A549 (cell line): ENCODE results near the gene CECR2. TPM values are rescaled to one million over a fixed set of nuclear protein-coding genes. Genes with fewer than 3 reads are reported as not detected.
A peak's percentile ranks its signal among the peaks of the same experiment; 100 is the strongest.

Experiments used
- ATAC-seq, 2 experiments: fragments of 200-7000 bp in 1 of 2; fragments of >200 bp in 1 of 2; cut with Nextera tagmentation in 1 of 2; cut with Tn5 transposase in 1 of 2; 3 replicates each; pipeline versions ENCODE4 v1.8.0 to v1.9.1; 2018 to 2020; ENCODE audit warnings: mild to moderate bottlenecking in 1 of 2, moderate library complexity in 1 of 2
- CTCF ChIA-PET: fragments of 300-600 bp; sonication (Branson Sonifier 250); formaldehyde crosslinking; extraction: SDS; loops from one replicate; lab custom pipeline; 2021; ENCODE audit warnings: antibody characterized with exemption, inconsistent platforms; lab: Yijun Ruan, JAX
- POLR2A ChIA-PET: fragments of 350-600 bp; formaldehyde crosslinking; extraction: SDS; loops from one replicate; lab custom pipeline; 2021; ENCODE audit warnings: antibody characterized with exemption, inconsistent platforms; lab: Yijun Ruan, JAX
- DNase-seq, 2 experiments: peaks; one replicate each; pipeline versions ENCODE4 v3.0.0 to v3.0.0-alpha.2; 2011 to 2016; ENCODE audit warnings: low read depth in 1 of 2, low spot score in 1 of 2
- FAIRE-seq: peaks from 2 replicates; lab custom pipeline; 2011; peaks lifted over from hg19 to GRCh38; lab: Jason Lieb, UNC
- H3K27ac ChIP-seq, 2 experiments: fragments of >200 bp; sonication (Bioruptor Twin); formaldehyde crosslinking; 3 replicates each; pipeline ENCODE4 v1.5.1; 2016 to 2017
- H3K4me1 ChIP-seq: fragments of >200 bp; sonication (Bioruptor Twin); formaldehyde crosslinking; 3 replicates; pipeline ENCODE4 v1.6.1; 2016
- H3K4me2 ChIP-seq: fragments of >200 bp; sonication (Bioruptor Twin); formaldehyde crosslinking; 3 replicates; pipeline ENCODE4 v1.6.1; 2016
- H3K4me3 ChIP-seq: fragments of >200 bp; sonication (Bioruptor Twin); formaldehyde crosslinking; 3 replicates; pipeline ENCODE4 v1.5.1; 2016
- H3K9me3 ChIP-seq: fragments of >200 bp; sonication (Bioruptor Twin); formaldehyde crosslinking; 3 replicates; pipeline ENCODE4 v1.6.1; 2016
- E2F6 ChIP-seq: IDR thresholded peaks from 2 replicates; pipeline ENCODE4 v1.6.1; 2012; ENCODE audit warnings: low read depth, borderline replicate concordance
- EHF ChIP-seq: fragments of 250-450 bp; sonication (Bioruptor Pico); IDR thresholded peaks from 2 replicates; pipeline ENCODE4 v1.5.0; 2020; ENCODE audit warnings: mild to moderate bottlenecking
- EP300 ChIP-seq, 2 experiments: fragments of >200 bp; sonication (Bioruptor Twin); formaldehyde crosslinking; IDR thresholded peaks; 2 replicates in 1 of 2; 3 replicates in 1 of 2; pipeline ENCODE4 v1.6.1; 2016 to 2017
- GATA3 ChIP-seq: IDR thresholded peaks from 2 replicates; pipeline ENCODE4 v1.6.1; 2012; ENCODE audit warnings: borderline replicate concordance
- HES2 ChIP-seq: fragments of >200 bp; sonication (Bioruptor Twin); formaldehyde crosslinking; IDR thresholded peaks from 2 replicates; pipeline ENCODE4 v1.6.1; 2016
- KDM1A ChIP-seq: fragments of 200-600 bp; sonication (generic); IDR thresholded peaks from 2 replicates; pipeline ENCODE4 v1.6.1; 2016; ENCODE audit warnings: low read depth, mild to moderate bottlenecking
- KDM5A ChIP-seq: fragments of 200-600 bp; sonication (generic); IDR thresholded peaks from 2 replicates; pipeline ENCODE4 v1.6.1; 2016; ENCODE audit warnings: antibody characterized with exemption, mild to moderate bottlenecking
- MAFK ChIP-seq: fragments of 450-650 bp; IDR thresholded peaks from 2 replicates; pipeline ENCODE4 v1.6.1; 2014; ENCODE audit not compliant: partially characterized antibody
- MAZ ChIP-seq: fragments of 150-350 bp; IDR thresholded peaks from 2 replicates; pipeline ENCODE4 v1.6.1; 2014; ENCODE audit warnings: antibody characterized with exemption, low read depth, low read length, borderline replicate concordance
- MYC ChIP-seq: IDR thresholded peaks from 2 replicates; pipeline ENCODE4 v1.6.1; 2012; ENCODE audit warnings: mild to moderate bottlenecking, inconsistent platforms, low read length, improper control_type of control experiment, borderline replicate concordance
- NR3C1 ChIP-seq: fragments of >200 bp; sonication (Bioruptor Twin); formaldehyde crosslinking; IDR thresholded peaks from 3 replicates; pipeline ENCODE4 v1.6.1; 2017
- RFX5 ChIP-seq: fragments of 450-650 bp; IDR thresholded peaks from 2 replicates; pipeline ENCODE4 v1.7.1; 2014; ENCODE audit warnings: antibody characterized with exemption, mild to moderate bottlenecking, moderate library complexity
- USF2 ChIP-seq: fragments of 450-650 bp; IDR thresholded peaks from 2 replicates; pipeline ENCODE4 v1.6.1; 2014; ENCODE audit warnings: antibody characterized with exemption
- WGBS: methylation state at CpG from one replicate; pipeline ENCODE4 v1.1.6; 2017; ENCODE audit errors: missing lambda C conversion rate; 5-methylcytosine and 5-hydroxymethylcytosine counted together
- polyA plus RNA-seq, 4 experiments: library from polyadenylated mRNA; depleted of rRNA in 3 of 4; stranded (reverse); fragments of >200 nt; fragmentation: RNase III in 1 of 4; extraction: RNeasy Plus Mini Kit Qiagen cat#74134 plus additional on column Dnase treatment in 1 of 4; gene quantifications; 2 replicates in 3 of 4; 3 replicates in 1 of 4; pipeline ENCODE4 v1.2.3, GENCODE V29; 2011 to 2017
- TF ChIP-seq, protein P1 (sequence below): IDR thresholded peaks from 2 replicates; pipeline ENCODE4 v1.6.1; 2012

Gene CECR2
- polyA plus RNA-seq, 2 of the 4 experiments (the other 2 are of a cell fraction): 0.01 to 0.06 TPM

DNA sequence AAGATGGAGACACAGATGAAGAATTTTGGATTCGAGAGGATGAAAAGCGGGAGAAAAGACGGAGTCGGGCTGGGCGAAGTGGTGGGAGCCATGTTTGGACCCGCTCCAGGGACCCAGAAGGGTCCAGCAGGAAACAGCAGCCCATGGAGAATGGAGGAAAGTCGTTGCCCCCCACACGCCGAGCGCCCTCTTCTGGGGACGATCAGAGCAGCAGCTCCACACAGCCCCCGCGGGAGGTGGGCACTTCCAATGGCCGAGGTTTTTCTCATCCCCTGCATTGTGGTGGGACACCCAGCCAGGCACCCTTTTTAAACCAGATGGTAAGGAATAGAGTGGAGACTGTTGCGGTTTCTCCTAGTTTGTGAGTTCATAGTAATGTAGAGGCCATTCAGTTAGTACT lies 171.2 kb downstream of the CECR2 start:
- H3K4me2 ChIP-seq: no peak overlapping the region
- FAIRE-seq: no peak
- no peak for TF ChIP-seq KDM1A
- TF ChIP-seq MAFK: no peak
- TF ChIP-seq, all 56 proteins: peak for 0
- no peak for DNase-seq
- 63% methylated on average over 15 of the region's 15 CpGs for WGBS
- POLR2A ChIA-PET: no interaction called here
- Histone ChIP-seq H3K4me1 (no peaks in the 10 kb centered on the region), H3K9me3 (no peaks in the 10 kb centered on the region), H3K4me3 (no peak overlapping the region), H3K27ac (no peak overlapping the region)
- CTCF ChIA-PET: interaction anchor here (0.6 to 1.0 kb wide), 2 partner anchors 369 to 467 kb away, joined by 3 to 4 read pairs; no protein-coding TSS in a partner anchor
- ATAC-seq: no peak

- DNase-seq: no peak
- Histone ChIP-seq H3K4me3 (no peak overlapping the region), H3K4me1 (no peaks in the 10 kb centered on the region), H3K4me2 (no peak overlapping the region), H3K9me3 (no peaks in the 10 kb centered on the region)
- POLR2A ChIA-PET: no interaction called here
- no peak for FAIRE-seq
- no peak for ATAC-seq
- WGBS: 72% methylated on average over 7 of the region's 7 CpGs
- TF ChIP-seq E2F6 (no peak), EHF (CRISPR knock-in tag) (no peak), NR3C1 (no peak)
- TF ChIP-seq, protein P1, sequence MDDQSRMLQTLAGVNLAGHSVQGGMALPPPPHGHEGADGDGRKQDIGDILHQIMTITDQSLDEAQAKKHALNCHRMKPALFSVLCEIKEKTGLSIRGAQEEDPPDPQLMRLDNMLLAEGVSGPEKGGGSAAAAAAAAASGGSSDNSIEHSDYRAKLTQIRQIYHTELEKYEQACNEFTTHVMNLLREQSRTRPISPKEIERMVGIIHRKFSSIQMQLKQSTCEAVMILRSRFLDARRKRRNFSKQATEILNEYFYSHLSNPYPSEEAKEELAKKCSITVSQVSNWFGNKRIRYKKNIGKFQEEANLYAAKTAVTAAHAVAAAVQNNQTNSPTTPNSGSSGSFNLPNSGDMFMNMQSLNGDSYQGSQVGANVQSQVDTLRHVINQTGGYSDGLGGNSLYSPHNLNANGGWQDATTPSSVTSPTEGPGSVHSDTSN: no peak
- TF ChIP-seq, all 56 proteins: peak for 0
- CTCF ChIA-PET: no interaction called here
- H3K27ac ChIP-seq: no peak overlapping the region
Measured at GRCh38 chr22:17541476-17541875, 172.2 kb downstream of the CECR2 start.

- Histone ChIP-seq H3K4me3 (no peak overlapping the region), H3K4me1 (no peaks in the 10 kb centered on the region), H3K27ac (no peak overlapping the region), H3K4me2 (no peak overlapping the region), H3K9me3 (no peaks in the 10 kb centered on the region)
- ATAC-seq: no peak
- POLR2A ChIA-PET: no interaction called here
- TF ChIP-seq KDM5A (no peak), USF2 (0 out of 2 replicates have a peak, but pooled peaks have one; percentile 30), EP300 (IDR thresholded peaks at IDR 0.05) (no peak)
- DNase-seq: no peak
- CTCF ChIA-PET: no interaction called here
- FAIRE-seq: no peak
- 29% methylated on average over 4 of the region's 14 CpGs for WGBS
Measured at GRCh38 chr22:17542452-17542851, 173.2 kb downstream of the CECR2 start.

- no peak for TF ChIP-seq RFX5
- no peak for TF ChIP-seq USF2
- no peak for TF ChIP-seq HES2
- TF ChIP-seq MYC: no peak
- TF ChIP-seq MAZ: no peak
- TF ChIP-seq EP300 (IDR thresholded peaks at IDR 0.05): no peak
- TF ChIP-seq GATA3: no peak
- TF ChIP-seq KDM1A: no peak
- no peak for TF ChIP-seq NR3C1
- TF ChIP-seq MAFK: no peak
- Histone ChIP-seq H3K4me1 (no peaks in the 10 kb centered on the region), H3K4me2 (no peak overlapping the region), H3K9me3 (no peaks in the 10 kb centered on the region), H3K4me3 (no peak overlapping the region), H3K27ac (no peak overlapping the region)
- no peak for ATAC-seq
- no peak for FAIRE-seq
- DNase-seq: no peak
- ChIA-PET POLR2A (no interaction called here), CTCF (interaction anchor here (2.7 kb wide), 1 partner anchor 10 kb away, joined by 17 read pairs; no protein-coding TSS in a partner anchor)
- 65% methylated on average over 21 of the region's 23 CpGs for WGBS
Measured at GRCh38 chr22:17548010-17548755, 178.9 kb downstream of the CECR2 start.
